Measurements from ENCODE around the gene EHBP1L1. TPM values are rescaled to one million over a fixed set of nuclear protein-coding genes. Genes with fewer than 3 reads are reported as not detected.

EHBP1L1 gene
- total RNA-seq, 4 donors from 2014 or later, result 40.5 to 71.0 (median 57.3) TPM

DNA sequence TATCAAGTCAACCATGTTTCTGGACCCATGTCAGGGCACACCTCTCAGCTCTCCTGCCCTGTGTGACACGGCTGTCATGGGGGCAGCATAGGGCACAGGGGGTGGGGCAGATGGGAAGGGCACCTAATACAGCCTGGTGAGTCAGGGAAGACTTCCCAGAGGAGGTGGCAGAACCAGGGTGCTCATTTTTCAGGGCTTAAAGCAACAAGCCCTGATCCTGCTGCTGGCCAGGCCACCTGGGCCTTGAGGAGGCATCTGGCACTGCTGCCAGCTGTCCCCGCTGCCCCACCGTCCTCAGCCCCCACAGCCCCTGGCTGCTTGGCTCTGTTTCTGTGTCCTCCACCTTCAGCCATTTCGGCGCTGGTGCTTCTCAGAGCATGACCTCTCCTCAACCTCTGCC, 33.8 kb downstream of the EHBP1L1 start:
- WGBS, 2 donors, result 75 to 77% methylated on average over 5 of the region's 5 CpGs
- no peak for DNase-seq (ENCODE audit: low spot score in 2 of 2)
- intact Hi-C loops (cut with DNase I; ENCODE audit: low total_unique reads), result loop anchor here (5.0 kb wide), 1 partner anchor 32 kb away; the partner anchor contains the start of gene EHBP1L1
- no peak for TF ChIP-seq POLR2A (IDR thresholded peaks at IDR 0.05)
- TF ChIP-seq, protein P1, sequence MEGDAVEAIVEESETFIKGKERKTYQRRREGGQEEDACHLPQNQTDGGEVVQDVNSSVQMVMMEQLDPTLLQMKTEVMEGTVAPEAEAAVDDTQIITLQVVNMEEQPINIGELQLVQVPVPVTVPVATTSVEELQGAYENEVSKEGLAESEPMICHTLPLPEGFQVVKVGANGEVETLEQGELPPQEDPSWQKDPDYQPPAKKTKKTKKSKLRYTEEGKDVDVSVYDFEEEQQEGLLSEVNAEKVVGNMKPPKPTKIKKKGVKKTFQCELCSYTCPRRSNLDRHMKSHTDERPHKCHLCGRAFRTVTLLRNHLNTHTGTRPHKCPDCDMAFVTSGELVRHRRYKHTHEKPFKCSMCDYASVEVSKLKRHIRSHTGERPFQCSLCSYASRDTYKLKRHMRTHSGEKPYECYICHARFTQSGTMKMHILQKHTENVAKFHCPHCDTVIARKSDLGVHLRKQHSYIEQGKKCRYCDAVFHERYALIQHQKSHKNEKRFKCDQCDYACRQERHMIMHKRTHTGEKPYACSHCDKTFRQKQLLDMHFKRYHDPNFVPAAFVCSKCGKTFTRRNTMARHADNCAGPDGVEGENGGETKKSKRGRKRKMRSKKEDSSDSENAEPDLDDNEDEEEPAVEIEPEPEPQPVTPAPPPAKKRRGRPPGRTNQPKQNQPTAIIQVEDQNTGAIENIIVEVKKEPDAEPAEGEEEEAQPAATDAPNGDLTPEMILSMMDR (IDR thresholded peaks at IDR 0.05), result no peak
- no peak overlapping the region for H3K4me3 ChIP-seq (ENCODE audit: low read depth, poor library complexity, severe bottlenecking)

DNA sequence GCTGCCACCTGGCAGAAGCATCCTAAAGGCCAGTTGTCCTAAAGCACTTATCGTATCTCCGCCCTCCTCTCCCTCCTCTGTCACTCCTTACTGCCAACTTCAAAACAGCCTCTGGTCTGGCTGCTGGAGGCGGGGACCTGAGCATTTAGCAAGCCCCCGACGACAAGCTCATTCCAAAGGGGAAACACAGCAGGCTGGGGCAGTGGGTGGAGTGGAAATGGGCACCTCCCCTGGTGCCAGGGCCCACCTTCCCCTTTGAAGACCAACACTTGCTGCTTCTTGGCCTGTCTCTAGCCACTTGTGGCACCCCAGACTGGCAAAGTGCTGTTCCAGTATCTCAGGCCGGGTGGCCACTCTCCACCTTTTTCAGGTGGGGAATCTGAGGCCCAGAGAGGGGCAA, 34.6 kb downstream of the EHBP1L1 start:
- intact Hi-C loops (cut with DNase I; ENCODE audit: low total_unique reads), result loop anchor here (5.0 kb wide), 1 partner anchor 33 kb away; the partner anchor contains the start of gene EHBP1L1
- no peak for DNase-seq (ENCODE audit: low spot score in 2 of 2)
- WGBS, 2 donors, result 48 to 50% methylated on average over 6 of the region's 6 CpGs
- TF ChIP-seq POLR2A (IDR thresholded peaks at IDR 0.05), result no peak
- TF ChIP-seq, protein P1 (IDR thresholded peaks at IDR 0.05), result no peak
- no peak overlapping the region for H3K4me3 ChIP-seq (ENCODE audit: low read depth, poor library complexity, severe bottlenecking)

DNA sequence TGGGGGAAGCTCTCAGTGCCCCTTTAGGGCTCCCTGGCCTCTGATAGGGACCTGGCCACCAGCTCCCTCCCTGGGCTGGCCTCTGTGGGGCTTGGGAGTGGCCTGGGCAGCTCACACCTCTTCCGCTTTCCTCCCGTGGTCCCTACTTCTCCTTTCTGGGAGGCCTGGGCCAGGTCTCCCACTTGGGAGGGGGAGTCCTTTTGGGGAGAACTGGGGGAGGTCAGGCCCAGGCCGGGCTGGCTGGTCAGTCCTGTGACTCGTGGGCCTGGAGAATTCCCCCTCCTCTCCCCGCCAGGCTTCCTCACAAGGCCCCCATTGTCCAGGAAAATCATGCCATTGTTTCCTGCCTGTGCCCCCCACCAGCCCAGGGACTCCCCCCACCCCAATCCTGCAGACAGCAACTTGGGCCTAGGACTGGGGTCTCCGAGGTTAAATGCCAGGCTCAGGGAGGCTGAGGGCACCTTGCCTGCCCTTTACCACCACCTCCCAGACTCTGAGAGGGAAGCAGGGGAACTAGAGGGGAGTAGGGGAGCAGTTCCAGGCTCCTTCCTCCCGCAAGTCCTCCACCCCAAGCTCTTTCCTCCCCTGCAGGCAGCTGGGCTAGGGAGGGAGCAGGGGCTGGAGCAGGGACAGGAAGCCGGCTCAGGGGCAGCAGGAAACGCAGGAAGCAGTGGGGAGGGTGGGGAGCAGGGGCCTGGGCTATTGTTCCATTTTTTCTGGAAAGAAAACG, 35.3 kb downstream of the EHBP1L1 start:
- intact Hi-C loops (cut with DNase I; ENCODE audit: low total_unique reads), result loop anchor here (5.0 kb wide), 1 partner anchor 34 kb away; the partner anchor contains the start of gene EHBP1L1
- TF ChIP-seq, protein P1 (IDR thresholded peaks at IDR 0.05), result no peak
- TF ChIP-seq POLR2A (IDR thresholded peaks at IDR 0.05), result no peak
- 51 to 57% methylated on average over 9 to 10 of the region's 10 CpGs for WGBS, 2 donors
- H3K4me3 ChIP-seq (ENCODE audit: low read depth, poor library complexity, severe bottlenecking), result no peak overlapping the region
- peak in 1 of 2 donors; percentile 40 for DNase-seq (ENCODE audit: low spot score in 2 of 2)

DNA sequence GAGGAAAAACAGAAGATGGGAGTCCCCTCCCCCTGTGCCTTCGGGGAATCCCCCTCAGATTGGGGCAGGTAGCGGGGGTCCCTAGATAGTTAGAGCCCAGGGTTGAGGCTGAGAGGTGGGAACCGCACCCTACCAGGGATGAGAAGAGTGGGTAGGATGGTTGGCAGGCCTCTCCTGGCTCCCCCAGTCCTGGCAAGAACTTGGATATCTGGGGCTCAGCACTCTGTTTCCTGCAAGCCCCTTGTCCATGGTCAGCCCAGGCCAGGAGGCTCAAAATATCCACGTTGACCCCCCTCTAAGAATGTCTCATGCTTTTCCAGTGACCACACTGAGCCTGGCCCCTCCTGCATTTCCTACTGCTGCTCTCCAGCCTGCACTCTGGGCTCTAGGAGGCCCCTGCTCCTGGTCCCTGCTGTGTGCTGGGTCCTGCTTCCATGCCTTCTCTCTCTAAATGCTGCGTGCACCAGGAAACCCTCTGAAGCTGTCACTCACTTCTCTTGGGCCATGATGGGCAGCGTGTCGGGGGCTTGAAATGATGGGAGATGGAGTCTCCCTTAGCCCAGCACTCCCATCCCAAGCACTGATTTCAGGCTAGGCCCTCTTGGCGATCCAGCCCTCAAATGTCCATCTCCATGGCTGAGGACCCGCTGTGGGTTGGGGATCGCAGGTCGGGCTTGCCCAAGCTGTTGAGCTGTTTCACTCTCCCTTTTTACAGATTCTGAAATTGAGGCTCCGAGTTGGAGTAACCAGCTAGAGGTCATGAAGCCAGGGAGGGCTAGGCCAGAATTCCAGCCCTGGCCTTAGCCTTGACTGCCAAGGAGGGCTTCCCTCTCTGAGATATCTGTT, 36.1 kb downstream of the EHBP1L1 start:
- no peak for DNase-seq (ENCODE audit: low spot score in 2 of 2)
- WGBS, 2 donors, result 70 to 76% methylated on average over 12 of the region's 12 CpGs
- TF ChIP-seq, protein P1 (IDR thresholded peaks at IDR 0.05), result no peak
- TF ChIP-seq POLR2A (IDR thresholded peaks at IDR 0.05), result no peak
- H3K4me3 ChIP-seq (ENCODE audit: low read depth, poor library complexity, severe bottlenecking), result no peak overlapping the region
- intact Hi-C loops (cut with DNase I; ENCODE audit: low total_unique reads), result loop anchor here (5.0 kb wide), 1 partner anchor 35 kb away; the partner anchor contains the start of gene EHBP1L1

DNA sequence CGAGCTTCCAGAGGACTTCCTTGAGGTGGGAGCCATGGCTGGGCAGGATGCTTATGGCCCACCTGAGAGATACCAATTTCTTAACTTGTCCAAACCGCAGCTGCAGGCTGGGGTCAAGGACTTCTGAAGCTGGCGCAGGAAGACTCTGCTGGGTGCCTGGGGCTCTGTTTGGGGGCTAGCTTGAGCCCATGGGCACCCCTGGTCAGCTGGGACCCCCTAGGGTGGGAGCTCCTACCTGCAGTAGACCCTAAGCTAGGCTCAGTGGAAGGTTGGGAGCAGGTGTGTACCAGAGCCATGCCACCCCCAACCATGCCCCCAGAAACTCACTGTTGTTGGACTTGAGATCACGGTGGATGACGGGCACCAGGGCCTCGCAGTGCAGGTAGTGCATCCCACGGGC, 36.8 kb downstream of the EHBP1L1 start:
- no peak for TF ChIP-seq POLR2A (IDR thresholded peaks at IDR 0.05)
- TF ChIP-seq, protein P1 (IDR thresholded peaks at IDR 0.05), result no peak
- intact Hi-C loops (cut with DNase I; ENCODE audit: low total_unique reads), result loop anchor here (5.0 kb wide), 1 partner anchor 35 kb away; the partner anchor contains the start of gene EHBP1L1
- H3K4me3 ChIP-seq (ENCODE audit: low read depth, poor library complexity, severe bottlenecking), result no peak overlapping the region
- no peak for DNase-seq (ENCODE audit: low spot score in 2 of 2)
- WGBS, 2 donors, result 58 to 72% methylated on average over 3 to 7 of the region's 7 CpGs

Measured in lower leg skin (tissue), 4 donors.